Kidney (tissue), 14 donors: Measurements from ENCODE around the gene RPL41. TPM values are rescaled to one million over a fixed set of nuclear protein-coding genes. Genes with fewer than 3 reads are reported as not detected.
"Not testable (repeated sequence)": the region's sequence is repeated elsewhere in the genome, so short reads cannot be mapped to it uniquely, and the experiment has no call there.

Source experiments
- DNase-seq, 5 donors: peaks; one replicate each; pipeline ENCODE4 v3.0.0-alpha.2; 2013 to 2020
- FAIRE-seq: peaks from 2 replicates; lab custom pipeline; 2012; peaks lifted over from hg19 to GRCh38; lab: Jason Lieb, UNC
- H3K27ac ChIP-seq, 2 donors: one replicate each; pipeline ENCODE4 v1.7.0; 2013; ENCODE audit warnings: low read depth in 2 of 2, low read length in 2 of 2, inconsistent platforms in 1 of 2
- H3K27me3 ChIP-seq: one replicate; pipeline ENCODE4 v1.7.1; 2013; ENCODE audit warnings: low read length, inconsistent platforms; ENCODE audit not compliant: control insufficient read depth, insufficient read depth
- H3K36me3 ChIP-seq, 3 donors: one replicate each; pipeline versions ENCODE4 v1.7.0 to v1.7.1; 2013; ENCODE audit warnings: low read length in 3 of 3, control low read depth in 1 of 3, inconsistent platforms in 1 of 3; ENCODE audit not compliant: insufficient read depth in 3 of 3, control insufficient read depth in 2 of 3
- H3K4me1 ChIP-seq, 3 donors: one replicate each; pipeline versions ENCODE4 v1.7.0 to v1.7.1; 2013; ENCODE audit warnings: low read length in 3 of 3, inconsistent platforms in 1 of 3, low read depth in 1 of 3; ENCODE audit not compliant: control insufficient read depth in 2 of 3, insufficient read depth in 2 of 3
- H3K4me3 ChIP-seq, 3 donors: one replicate each; pipeline versions ENCODE4 v1.7.0 to v1.8.1; 2013; ENCODE audit warnings: low read length in 3 of 3, control low read depth in 1 of 3, inconsistent platforms in 1 of 3
- H3K9ac ChIP-seq, 3 donors: one replicate each; pipeline versions ENCODE4 v1.7.0 to v1.7.1; 2013; ENCODE audit warnings: low read length in 3 of 3, control low read depth in 1 of 3, inconsistent platforms in 1 of 3
- H3K9me3 ChIP-seq, 3 donors: one replicate each; pipeline versions ENCODE4 v1.7.0 to v1.7.1; 2013; ENCODE audit warnings: low read length in 3 of 3, control low read depth in 1 of 3, inconsistent platforms in 1 of 3; ENCODE audit not compliant: control insufficient read depth in 2 of 3, insufficient read depth in 1 of 3
- CTCF ChIP-seq: IDR thresholded peaks from 3 replicates; pipeline ENCODE4 v1.5.1; 2012; ENCODE audit warnings: mild to moderate bottlenecking, moderate library complexity, borderline replicate concordance; ENCODE audit not compliant: insufficient read depth; ENCODE audit errors: extremely low read depth
- intact Hi-C: fragments of 100-400 bp; cut with DNase I; formaldehyde crosslinking; loops from one replicate; pipeline ENCODE4 v1.11.1; 2022
- polyA plus RNA-seq: library from polyadenylated mRNA; stranded (reverse); fragments of 350-450 nt; fragmentation: Illumina TruSeq; extraction: RNeasy Lipid Tissue Mini Kit (QIAGEN cat#74804); gene quantifications from one replicate; pipeline ENCODE4 v1.2.3, GENCODE V29; 2014; ENCODE audit warnings: low read depth, low replicate concordance; ENCODE audit not compliant: insufficient read depth
- total RNA-seq: library from RNA; stranded (reverse); fragmentation: NEBNext Ultra II Directional; extraction: Animal tissue kit (Norgen Biotek cat#: 25700); gene quantifications from one replicate; pipeline ENCODE4 v1.2.1, GENCODE V29; 2021
- donor health status: control.
- donor health status: control.
- donor health status: control.
- donor health status: control.
- donor health status: control.
- donor health status: DM: yes; HTN: yes; CAD: no.
- donor health status: Normal renal cell carcinoma (clear cell type).

RPL41 gene
- total and polyA plus RNA-seq, 2 donors from 2014 or later: 2,987 to 5,602 TPM

GRCh38 chr12:56110571-56110970 is 5.9 kb upstream of the RPL41 start:
- no peak overlapping the region for H3K4me3 ChIP-seq
- no peak for TF ChIP-seq CTCF
- FAIRE-seq (no peak), DNase-seq (no peak)
- H3K36me3 ChIP-seq: peaks cover 21 to 48% (median 37%) of the 10 kb centered on the region in 3 donors
- no peak overlapping the region for H3K9ac ChIP-seq
- no peaks in the 10 kb centered on the region for H3K27me3 ChIP-seq
- H3K27ac ChIP-seq: no peak overlapping the region
- no peaks in the 10 kb centered on the region for H3K9me3 ChIP-seq
- intact Hi-C loops: no loop called here
- H3K4me1 ChIP-seq: peaks cover 0 to 7% (median 7%) of the 10 kb centered on the region in 3 donors

GRCh38 chr12:56114084-56114483 is 2.3 kb upstream of the RPL41 start:
- Histone ChIP-seq H3K27me3 (no peaks in the 10 kb centered on the region), H3K27ac (no peak overlapping the region), H3K36me3 (peaks cover 15 to 28% (median 21%) of the 10 kb centered on the region in 3 donors), H3K4me3 (no peak overlapping the region), H3K9me3 (no peaks in the 10 kb centered on the region), H3K9ac (no peak overlapping the region), H3K4me1 (peaks cover 0 to 8% (median 7%) of the 10 kb centered on the region in 3 donors)
- DNase-seq (no peak), FAIRE-seq (no peak)
- TF ChIP-seq CTCF: no peak
- intact Hi-C loops: no loop called here

GRCh38 chr12:56115329-56115728 is 1.1 kb upstream of the RPL41 start:
- Histone ChIP-seq H3K27me3 (no peaks in the 10 kb centered on the region), H3K4me1 (peaks cover 0 to 16% (median 15%) of the 10 kb centered on the region in 3 donors), H3K9me3 (no peaks in the 10 kb centered on the region), H3K27ac (peak overlapping the region in 1 of 2 donors; percentile 7), H3K4me3 (peak overlapping the region; percentile 91 to 99 (median 99)), H3K9ac (peak overlapping the region in 2 of 3 donors; percentile 91 to 98), H3K36me3 (peaks cover 10 to 15% (median 15%) of the 10 kb centered on the region in 3 donors)
- intact Hi-C loops: no loop called here
- no peak for TF ChIP-seq CTCF
- FAIRE-seq: no peak
- peak in 2 of 5 donors; percentile 23 to 50 for DNase-seq

GRCh38 chr12:56117082-56117706 is 761 bp downstream of the RPL41 start:
- H3K36me3 ChIP-seq, H3K9me3 ChIP-seq, H3K27me3 ChIP-seq, FAIRE-seq, intact Hi-C loops: not testable (repeated sequence)
- DNase-seq: peak in 1 of 5 donors; percentile 31
- Histone ChIP-seq H3K4me3 (peak overlapping the region; percentile 91 to 99 (median 99)), H3K27ac (peak overlapping the region; percentile 87 to 97), H3K9ac (peak overlapping the region; percentile 91 to 98 (median 97)), H3K4me1 (peaks cover 0 to 19% (median 15%) of the 10 kb centered on the region in 3 donors)
